ENCODE data around the gene MRPS5. TPM values are rescaled to one million over a fixed set of nuclear protein-coding genes. Genes with fewer than 3 reads are reported as not detected.

The MRPS5 gene
- total and polyA plus RNA-seq, 4 donors, result 21.7 to 72.9 (median 57.0) TPM

DNA sequence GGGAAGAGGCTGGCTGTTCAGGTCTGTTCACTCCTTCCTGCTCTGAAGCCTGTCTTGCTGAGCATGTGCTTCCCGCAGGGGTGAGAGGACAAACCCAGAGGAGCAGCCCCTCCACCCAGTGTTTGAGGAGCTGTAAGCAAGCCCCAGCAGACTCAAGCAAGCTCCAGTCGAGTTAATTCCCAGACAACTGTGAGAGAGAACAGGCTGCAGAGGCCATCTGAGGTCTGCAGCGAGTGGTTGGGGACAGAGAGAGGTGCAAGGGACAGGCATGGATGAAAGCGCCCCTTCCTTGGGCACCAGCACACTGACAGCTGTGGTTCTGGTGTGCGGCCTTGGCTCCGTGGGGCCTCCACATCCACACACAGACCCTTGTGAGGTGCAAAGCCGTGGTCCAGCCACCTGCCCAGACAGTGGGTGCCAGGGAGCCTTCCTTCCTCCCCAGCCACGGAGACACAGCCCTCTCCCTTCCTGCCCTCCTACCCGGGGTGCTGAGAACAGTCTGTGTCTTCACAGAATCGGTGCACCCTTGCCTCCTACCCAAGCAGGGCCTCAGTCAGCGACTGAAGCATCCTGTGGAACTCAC lies 59.9 kb downstream of the MRPS5 start:
- TF ChIP-seq NR2F2 (IDR thresholded peaks at IDR 0.05), result no peak
- TF ChIP-seq SP1 (IDR thresholded peaks at IDR 0.05), result no peak
- TF ChIP-seq, protein P1, sequence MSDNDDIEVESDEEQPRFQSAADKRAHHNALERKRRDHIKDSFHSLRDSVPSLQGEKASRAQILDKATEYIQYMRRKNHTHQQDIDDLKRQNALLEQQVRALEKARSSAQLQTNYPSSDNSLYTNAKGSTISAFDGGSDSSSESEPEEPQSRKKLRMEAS (IDR thresholded peaks at IDR 0.05), result no peak
- TF ChIP-seq JUND (IDR thresholded peaks at IDR 0.05), result no peak
- no peak for TF ChIP-seq TAF1 (conservative IDR thresholded peaks at IDR 0.05)
- H3K36me3 ChIP-seq (ENCODE audit: control insufficient read depth in 4 of 4, insufficient read depth in 3 of 4, low read depth in 1 of 4, low read length in 3 of 4), result no peaks in the 10 kb centered on the region
- no peaks in the 10 kb centered on the region for H3K4me1 ChIP-seq (ENCODE audit: control insufficient read depth in 4 of 4, insufficient read depth in 4 of 4, low read length in 3 of 4)
- peak; percentile 8 for DNase-seq (ENCODE audit: low spot score)
- H3K27me3 ChIP-seq (ENCODE audit: control insufficient read depth in 4 of 4, insufficient read depth in 4 of 4, low read length in 3 of 4), result peaks cover 0 to 4% (median 0%) of the 10 kb centered on the region in 4 donors
- no peak overlapping the region for H3K9ac ChIP-seq (ENCODE audit: low read depth in 1 of 2, low read length in 2 of 2)
- 58% methylated on average over 11 of the region's 11 CpGs for WGBS
- no peak overlapping the region for H3K4me3 ChIP-seq (ENCODE audit: low read depth in 1 of 3, low read length in 3 of 3)
- H3K9me3 ChIP-seq (ENCODE audit: control insufficient read depth in 4 of 4, low read length in 3 of 4), result no peaks in the 10 kb centered on the region
- no peak overlapping the region for H3K27ac ChIP-seq (ENCODE audit: low read depth in 1 of 2, low read length in 2 of 2)

DNA sequence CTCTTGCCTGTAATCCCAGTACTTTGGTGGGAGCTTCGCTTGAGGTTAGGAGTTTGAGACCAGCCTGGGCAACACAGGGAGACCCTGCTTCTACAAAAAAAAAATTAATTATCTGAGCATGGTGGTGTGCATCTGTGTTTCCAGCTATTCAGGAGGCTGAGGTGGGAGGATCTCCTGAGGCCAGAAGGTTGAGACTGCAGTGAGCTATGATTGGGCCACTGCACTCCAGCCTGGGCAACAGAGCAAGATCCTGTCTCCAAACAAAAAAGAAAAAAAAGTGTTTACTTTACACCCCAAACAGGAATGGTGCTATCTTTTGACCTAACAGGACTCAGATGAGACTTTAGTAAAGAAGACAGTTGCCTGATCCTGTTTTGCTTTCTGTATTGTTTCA lies 60.5 kb downstream of the MRPS5 start:
- no peaks in the 10 kb centered on the region for H3K36me3 ChIP-seq (ENCODE audit: control insufficient read depth in 4 of 4, insufficient read depth in 3 of 4, low read depth in 1 of 4, low read length in 3 of 4)
- no peaks in the 10 kb centered on the region for H3K9me3 ChIP-seq (ENCODE audit: control insufficient read depth in 4 of 4, low read length in 3 of 4)
- no peak overlapping the region for H3K9ac ChIP-seq (ENCODE audit: low read depth in 1 of 2, low read length in 2 of 2)
- no peaks in the 10 kb centered on the region for H3K4me1 ChIP-seq (ENCODE audit: control insufficient read depth in 4 of 4, insufficient read depth in 4 of 4, low read length in 3 of 4)
- H3K4me3 ChIP-seq (ENCODE audit: low read depth in 1 of 3, low read length in 3 of 3), result no peak overlapping the region
- no peak overlapping the region for H3K27ac ChIP-seq (ENCODE audit: low read depth in 1 of 2, low read length in 2 of 2)
- TF ChIP-seq HNF4A (conservative IDR thresholded peaks at IDR 0.05), result no peak
- no peak for TF ChIP-seq FOXA2 (IDR thresholded peaks at IDR 0.05)
- no peak for TF ChIP-seq TAF1 (conservative IDR thresholded peaks at IDR 0.05)
- TF ChIP-seq, protein P1 (IDR thresholded peaks at IDR 0.05), result no peak
- TF ChIP-seq SP1 (IDR thresholded peaks at IDR 0.05), result no peak
- no peak for TF ChIP-seq EGR1 (IDR thresholded peaks at IDR 0.05; ENCODE audit: low read depth in 2 of 2)
- no peak for TF ChIP-seq JUND (IDR thresholded peaks at IDR 0.05)
- TF ChIP-seq GABPA (IDR thresholded peaks at IDR 0.05 in 1 of 2, conservative IDR thresholded peaks at IDR 0.05 in 1 of 2), result no peak
- TF ChIP-seq RXRA (IDR thresholded peaks at IDR 0.05), result no peak
- no peak for TF ChIP-seq YY1 (IDR thresholded peaks at IDR 0.05)
- TF ChIP-seq, protein P2, sequence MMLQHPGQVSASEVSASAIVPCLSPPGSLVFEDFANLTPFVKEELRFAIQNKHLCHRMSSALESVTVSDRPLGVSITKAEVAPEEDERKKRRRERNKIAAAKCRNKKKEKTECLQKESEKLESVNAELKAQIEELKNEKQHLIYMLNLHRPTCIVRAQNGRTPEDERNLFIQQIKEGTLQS (IDR thresholded peaks at IDR 0.05), result no peak
- no peak for TF ChIP-seq HNF4G (IDR thresholded peaks at IDR 0.05)
- TF ChIP-seq, protein P3, sequence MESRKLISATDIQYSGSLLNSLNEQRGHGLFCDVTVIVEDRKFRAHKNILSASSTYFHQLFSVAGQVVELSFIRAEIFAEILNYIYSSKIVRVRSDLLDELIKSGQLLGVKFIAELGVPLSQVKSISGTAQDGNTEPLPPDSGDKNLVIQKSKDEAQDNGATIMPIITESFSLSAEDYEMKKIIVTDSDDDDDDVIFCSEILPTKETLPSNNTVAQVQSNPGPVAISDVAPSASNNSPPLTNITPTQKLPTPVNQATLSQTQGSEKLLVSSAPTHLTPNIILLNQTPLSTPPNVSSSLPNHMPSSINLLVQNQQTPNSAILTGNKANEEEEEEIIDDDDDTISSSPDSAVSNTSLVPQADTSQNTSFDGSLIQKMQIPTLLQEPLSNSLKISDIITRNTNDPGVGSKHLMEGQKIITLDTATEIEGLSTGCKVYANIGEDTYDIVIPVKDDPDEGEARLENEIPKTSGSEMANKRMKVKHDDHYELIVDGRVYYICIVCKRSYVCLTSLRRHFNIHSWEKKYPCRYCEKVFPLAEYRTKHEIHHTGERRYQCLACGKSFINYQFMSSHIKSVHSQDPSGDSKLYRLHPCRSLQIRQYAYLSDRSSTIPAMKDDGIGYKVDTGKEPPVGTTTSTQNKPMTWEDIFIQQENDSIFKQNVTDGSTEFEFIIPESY (IDR thresholded peaks at IDR 0.05), result no peak
- TF ChIP-seq RAD21 (IDR thresholded peaks at IDR 0.05), result no peak
- TF ChIP-seq, protein P4, sequence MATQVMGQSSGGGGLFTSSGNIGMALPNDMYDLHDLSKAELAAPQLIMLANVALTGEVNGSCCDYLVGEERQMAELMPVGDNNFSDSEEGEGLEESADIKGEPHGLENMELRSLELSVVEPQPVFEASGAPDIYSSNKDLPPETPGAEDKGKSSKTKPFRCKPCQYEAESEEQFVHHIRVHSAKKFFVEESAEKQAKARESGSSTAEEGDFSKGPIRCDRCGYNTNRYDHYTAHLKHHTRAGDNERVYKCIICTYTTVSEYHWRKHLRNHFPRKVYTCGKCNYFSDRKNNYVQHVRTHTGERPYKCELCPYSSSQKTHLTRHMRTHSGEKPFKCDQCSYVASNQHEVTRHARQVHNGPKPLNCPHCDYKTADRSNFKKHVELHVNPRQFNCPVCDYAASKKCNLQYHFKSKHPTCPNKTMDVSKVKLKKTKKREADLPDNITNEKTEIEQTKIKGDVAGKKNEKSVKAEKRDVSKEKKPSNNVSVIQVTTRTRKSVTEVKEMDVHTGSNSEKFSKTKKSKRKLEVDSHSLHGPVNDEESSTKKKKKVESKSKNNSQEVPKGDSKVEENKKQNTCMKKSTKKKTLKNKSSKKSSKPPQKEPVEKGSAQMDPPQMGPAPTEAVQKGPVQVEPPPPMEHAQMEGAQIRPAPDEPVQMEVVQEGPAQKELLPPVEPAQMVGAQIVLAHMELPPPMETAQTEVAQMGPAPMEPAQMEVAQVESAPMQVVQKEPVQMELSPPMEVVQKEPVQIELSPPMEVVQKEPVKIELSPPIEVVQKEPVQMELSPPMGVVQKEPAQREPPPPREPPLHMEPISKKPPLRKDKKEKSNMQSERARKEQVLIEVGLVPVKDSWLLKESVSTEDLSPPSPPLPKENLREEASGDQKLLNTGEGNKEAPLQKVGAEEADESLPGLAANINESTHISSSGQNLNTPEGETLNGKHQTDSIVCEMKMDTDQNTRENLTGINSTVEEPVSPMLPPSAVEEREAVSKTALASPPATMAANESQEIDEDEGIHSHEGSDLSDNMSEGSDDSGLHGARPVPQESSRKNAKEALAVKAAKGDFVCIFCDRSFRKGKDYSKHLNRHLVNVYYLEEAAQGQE (IDR thresholded peaks at IDR 0.05), result no peak
- TF ChIP-seq NR2F2 (IDR thresholded peaks at IDR 0.05), result no peak
- TF ChIP-seq, protein P5, sequence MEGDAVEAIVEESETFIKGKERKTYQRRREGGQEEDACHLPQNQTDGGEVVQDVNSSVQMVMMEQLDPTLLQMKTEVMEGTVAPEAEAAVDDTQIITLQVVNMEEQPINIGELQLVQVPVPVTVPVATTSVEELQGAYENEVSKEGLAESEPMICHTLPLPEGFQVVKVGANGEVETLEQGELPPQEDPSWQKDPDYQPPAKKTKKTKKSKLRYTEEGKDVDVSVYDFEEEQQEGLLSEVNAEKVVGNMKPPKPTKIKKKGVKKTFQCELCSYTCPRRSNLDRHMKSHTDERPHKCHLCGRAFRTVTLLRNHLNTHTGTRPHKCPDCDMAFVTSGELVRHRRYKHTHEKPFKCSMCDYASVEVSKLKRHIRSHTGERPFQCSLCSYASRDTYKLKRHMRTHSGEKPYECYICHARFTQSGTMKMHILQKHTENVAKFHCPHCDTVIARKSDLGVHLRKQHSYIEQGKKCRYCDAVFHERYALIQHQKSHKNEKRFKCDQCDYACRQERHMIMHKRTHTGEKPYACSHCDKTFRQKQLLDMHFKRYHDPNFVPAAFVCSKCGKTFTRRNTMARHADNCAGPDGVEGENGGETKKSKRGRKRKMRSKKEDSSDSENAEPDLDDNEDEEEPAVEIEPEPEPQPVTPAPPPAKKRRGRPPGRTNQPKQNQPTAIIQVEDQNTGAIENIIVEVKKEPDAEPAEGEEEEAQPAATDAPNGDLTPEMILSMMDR (IDR thresholded peaks at IDR 0.05; ENCODE audit: low read depth, low read length, missing input control), result no peak
- DNase-seq (ENCODE audit: low spot score), result no peak
- H3K27me3 ChIP-seq (ENCODE audit: control insufficient read depth in 4 of 4, insufficient read depth in 4 of 4, low read length in 3 of 4), result peaks cover 0 to 4% (median 0%) of the 10 kb centered on the region in 4 donors
- 71% methylated on average over 1 of the region's 1 CpG for WGBS
